ENCODE results near the gene STIL.
"Not testable (repeated sequence)": the region's sequence is repeated elsewhere in the genome, so short reads cannot be mapped to it uniquely, and the experiment has no call there.

STIL gene

GRCh38 chr1:47219590-47220220, 94.2 kb downstream of the STIL start:
- DNase-seq (ENCODE audit: low spot score), result no peak

DNA sequence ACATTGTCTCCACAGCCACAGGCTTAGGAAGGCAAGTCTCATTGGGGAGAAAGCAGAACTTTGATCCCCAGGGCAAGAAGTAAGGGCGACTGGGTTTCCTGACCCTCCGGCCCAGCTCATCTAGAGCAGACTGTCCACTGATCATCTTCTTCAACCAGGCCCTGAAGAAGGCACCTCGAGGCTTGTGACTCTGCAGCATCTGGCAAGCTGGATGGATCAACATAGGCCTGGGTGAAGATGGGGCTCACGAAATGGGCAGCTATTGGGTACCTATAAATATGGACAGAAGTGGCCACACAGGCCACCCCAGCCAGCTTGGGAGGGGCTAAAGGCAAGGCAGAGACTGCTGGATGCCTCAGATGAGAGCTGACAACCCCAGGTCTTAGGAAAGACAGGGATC, 94.9 kb downstream of the STIL start:
- no peak for DNase-seq (ENCODE audit: low spot score)

- DNase-seq (ENCODE audit: low spot score), result no peak
Observed at GRCh38 chr1:47216278-47217059, 97.5 kb downstream of the STIL start.

- DNase-seq (ENCODE audit: low spot score), result no peak
Observed at GRCh38 chr1:47215713-47216112, 98.2 kb downstream of the STIL start.

DNA sequence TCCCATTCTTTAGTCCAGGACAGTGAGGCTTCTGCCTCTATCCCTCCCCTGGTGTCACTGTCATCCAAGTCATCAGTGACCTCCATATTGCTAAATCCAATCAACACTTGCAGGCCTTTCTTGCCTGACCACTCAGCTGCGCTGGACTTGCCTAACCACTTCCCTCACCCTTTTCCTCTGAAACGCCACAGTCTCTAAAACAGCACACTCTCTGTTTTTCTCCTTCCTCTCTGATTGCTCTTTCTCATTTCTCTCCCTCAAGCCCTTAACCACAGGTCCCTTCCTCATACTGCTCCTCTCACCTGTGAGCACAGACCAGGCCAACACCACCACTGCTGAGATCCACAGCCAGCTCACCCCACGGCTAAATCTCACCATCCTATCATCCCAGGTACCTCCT, 99.4 kb downstream of the STIL start:
- no peak for DNase-seq (ENCODE audit: low spot score)

DNA sequence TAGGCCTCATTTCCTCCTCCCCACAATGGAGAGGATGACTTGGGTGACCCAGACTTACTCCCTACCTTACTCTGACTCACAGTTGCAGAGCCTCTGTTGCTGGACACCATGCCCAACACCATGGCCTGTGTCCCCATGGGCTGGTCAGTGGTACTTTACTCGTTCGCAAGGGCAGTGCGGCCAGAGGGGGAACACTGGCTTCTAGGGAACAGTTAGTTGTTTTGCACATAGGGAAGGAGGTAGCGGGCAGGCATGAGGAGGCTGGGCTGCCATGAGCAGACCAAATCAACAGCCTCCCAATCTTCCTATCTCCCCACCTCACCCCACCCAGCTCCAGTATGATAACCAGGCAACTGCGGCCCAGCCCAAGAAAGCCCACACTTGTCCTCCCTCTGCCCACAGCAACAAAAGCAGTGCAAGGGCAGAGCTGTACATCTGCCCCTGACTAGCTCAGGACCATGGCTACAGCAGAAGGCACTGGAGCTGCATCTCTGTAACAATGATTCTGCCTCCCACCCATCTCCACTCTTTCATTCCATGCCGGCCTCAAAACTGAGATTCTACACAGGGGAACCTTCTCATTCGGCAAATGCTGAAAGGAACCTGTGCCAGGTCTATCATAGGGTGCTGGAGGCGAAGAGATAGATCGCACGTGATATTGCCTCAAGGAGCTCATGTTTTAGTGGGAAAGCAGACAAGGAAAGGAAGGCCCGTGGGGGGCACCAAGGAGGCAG, 100.5 kb downstream of the STIL start:
- DNase-seq (ENCODE audit: low spot score), result no peak

DNA sequence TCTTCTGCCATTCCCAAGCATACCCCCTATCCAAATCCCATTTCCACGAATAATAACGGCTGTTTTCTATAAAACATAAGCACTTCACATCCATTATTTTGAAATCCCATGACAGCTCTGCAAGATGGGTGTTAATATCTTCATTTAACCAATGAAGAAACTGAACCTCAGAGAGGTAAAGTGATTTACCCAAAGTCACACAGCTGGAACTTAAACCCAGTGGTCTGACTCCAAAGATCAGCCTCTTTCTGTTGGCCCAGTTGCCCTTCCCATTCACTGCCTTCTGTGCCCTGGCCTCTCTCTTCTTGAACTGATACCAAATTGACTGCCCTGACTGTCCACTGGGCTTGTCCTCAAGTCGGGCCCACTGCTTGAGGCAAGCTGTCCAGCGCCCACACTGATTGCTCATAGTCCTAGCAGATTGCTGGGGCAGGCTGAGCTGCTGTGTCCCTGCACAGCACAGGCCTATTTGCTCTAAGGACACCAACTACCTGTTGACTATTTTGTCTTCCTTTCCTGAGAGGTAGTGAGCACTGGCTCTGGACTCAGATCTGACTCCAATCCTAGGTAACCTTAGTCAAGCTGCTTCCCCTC, 101.2 kb downstream of the STIL start:
- DNase-seq (ENCODE audit: low spot score), result no peak

- no peak for DNase-seq (ENCODE audit: low spot score)
Observed at GRCh38 chr1:47211796-47212269, 102.1 kb downstream of the STIL start.

GRCh38 chr1:47210666-47211065, 103.3 kb downstream of the STIL start:
- DNase-seq (ENCODE audit: low spot score), result no peak

GRCh38 chr1:47209725-47210325, 104.1 kb downstream of the STIL start:
- DNase-seq (ENCODE audit: low spot score), result no peak

DNA sequence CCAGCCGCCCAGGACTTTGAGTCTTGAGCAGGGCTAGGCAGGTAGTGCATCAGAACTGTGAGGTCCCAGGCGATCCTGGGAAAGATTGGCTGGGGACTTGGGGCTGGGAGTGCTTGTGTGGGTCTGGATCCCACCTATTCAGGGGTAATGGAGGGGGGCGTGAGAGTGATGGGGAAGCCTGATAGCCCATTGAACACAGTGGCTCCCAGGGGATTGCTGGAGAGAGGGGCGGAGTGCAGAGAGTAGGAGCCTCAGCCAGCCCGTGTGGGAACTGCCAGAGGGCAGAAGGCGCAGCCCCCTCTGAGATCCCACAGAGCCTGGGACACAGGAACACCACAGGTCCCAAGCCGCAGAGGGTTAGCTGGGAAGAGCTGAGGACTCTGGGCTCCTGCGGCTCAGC, 104.9 kb downstream of the STIL start:
- DNase-seq (ENCODE audit: low spot score), result no peak

DNA sequence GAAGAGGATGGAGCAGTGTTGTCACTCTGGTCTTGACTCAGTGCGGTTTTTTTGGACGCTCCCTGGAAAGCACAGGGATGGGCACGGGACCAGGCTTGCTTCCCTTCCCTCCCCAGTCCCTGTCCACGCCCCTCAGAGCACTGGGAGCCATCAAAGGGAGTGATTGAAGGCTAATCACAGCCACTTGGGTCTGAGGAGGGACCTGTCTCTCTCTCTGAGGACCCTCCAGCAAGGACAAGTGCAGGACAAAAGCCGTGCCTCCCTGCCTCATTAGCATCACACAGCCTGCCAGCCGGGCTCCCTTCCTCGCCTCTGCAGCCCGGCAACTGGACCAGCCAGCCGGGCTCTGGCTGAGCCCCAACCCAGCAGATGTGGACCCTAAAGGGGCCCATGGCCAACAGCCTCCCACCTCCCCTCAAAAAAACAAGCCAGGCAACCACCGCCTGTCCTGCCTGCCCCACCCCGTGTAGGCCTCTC, 105.5 kb downstream of the STIL start:
- no peak for DNase-seq (ENCODE audit: low spot score)

GRCh38 chr1:47207803-47208373, 106.1 kb downstream of the STIL start:
- DNase-seq (ENCODE audit: low spot score), result no peak

GRCh38 chr1:47205918-47206317, 108.0 kb downstream of the STIL start:
- no peak for DNase-seq (ENCODE audit: low spot score)

DNA sequence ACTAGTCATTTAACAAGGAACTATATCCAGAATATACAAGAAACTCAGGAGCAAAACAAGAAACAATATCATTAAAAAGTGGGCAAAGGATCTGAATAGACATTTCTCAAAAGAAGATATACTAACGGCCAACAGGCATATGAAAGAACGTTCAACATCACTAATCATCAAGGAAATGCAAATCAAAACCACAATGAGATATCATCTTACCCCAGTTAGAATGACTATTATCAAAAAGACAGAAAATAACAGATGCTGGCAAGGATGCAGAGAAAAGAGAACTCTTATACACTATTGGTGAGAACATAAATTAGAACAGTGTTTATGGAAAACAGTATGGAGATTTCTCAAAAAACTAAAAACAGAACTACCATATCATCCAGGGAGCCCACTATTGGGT, 110.4 kb downstream of the STIL start:
- DNase-seq (ENCODE audit: low spot score), result not testable (repeated sequence)

- no peak for DNase-seq (ENCODE audit: low spot score)
Observed at GRCh38 chr1:47201179-47201578, 112.8 kb downstream of the STIL start.
